RWPE2 (cell line): Measurements from ENCODE around the gene RPS6KC1.
"Not testable (repeated sequence)": the region's sequence is repeated elsewhere in the genome, so short reads cannot be mapped to it uniquely, and the experiment has no call there.

ENCODE experiments used
- ATAC-seq: fragments of 200-7000 bp; cut with Tn5 transposase; 3 replicates; pipeline ENCODE4 v1.9.1; 2021; ENCODE audit warnings: low read depth
- DNase-seq: peaks from one replicate; pipeline ENCODE4 v3.0.0-alpha.2; 2020; ENCODE audit warnings: low spot score
- H3K27ac ChIP-seq: fragments of 450-650 bp; 2 replicates; pipeline ENCODE4 v1.5.1; 2017; ENCODE audit warnings: mild to moderate bottlenecking; ENCODE audit not compliant: poor library complexity, severe bottlenecking
- H3K27me3 ChIP-seq: fragments of 250-450 bp; sonication (Bioruptor Pico); 2 replicates; pipeline ENCODE4 v1.5.1; 2021; ENCODE audit warnings: mild to moderate bottlenecking, moderate library complexity; ENCODE audit not compliant: insufficient read depth, poor library complexity, severe bottlenecking
- H3K36me3 ChIP-seq: fragments of 250-450 bp; sonication (Bioruptor Pico); 2 replicates; pipeline ENCODE4 v1.5.1; 2020; ENCODE audit warnings: low read depth, mild to moderate bottlenecking, moderate library complexity
- H3K4me1 ChIP-seq: fragments of 250-450 bp; sonication (Bioruptor Pico); 2 replicates; pipeline ENCODE4 v1.5.1; 2021; ENCODE audit warnings: mild to moderate bottlenecking, moderate library complexity; ENCODE audit not compliant: insufficient read depth, poor library complexity, severe bottlenecking
- H3K4me3 ChIP-seq: fragments of 250-450 bp; sonication (Bioruptor Pico); 2 replicates; pipeline ENCODE4 v1.5.1; 2021; ENCODE audit warnings: mild to moderate bottlenecking, moderate library complexity; ENCODE audit not compliant: severe bottlenecking
- H3K9me3 ChIP-seq: fragments of 250-450 bp; sonication (Bioruptor Pico); 2 replicates; pipeline ENCODE4 v1.5.1; 2021; ENCODE audit warnings: mild to moderate bottlenecking, moderate library complexity; ENCODE audit not compliant: severe bottlenecking
- CTCF ChIP-seq: fragments of 450-650 bp; IDR thresholded peaks from one replicate; pipeline ENCODE4 v1.5.1; 2017; ENCODE audit warnings: mild to moderate bottlenecking, moderate library complexity; ENCODE audit not compliant: poor library complexity, severe bottlenecking

The RPS6KC1 gene

GRCh38 chr1:213315571-213315970, 264.5 kb downstream of the RPS6KC1 start:
- Histone ChIP-seq H3K9me3 (no peaks in the 10 kb centered on the region), H3K4me3 (no peak overlapping the region), H3K4me1 (no peaks in the 10 kb centered on the region), H3K27me3 (no peaks in the 10 kb centered on the region), H3K36me3 (no peaks in the 10 kb centered on the region), H3K27ac (no peak overlapping the region)
- no peak for DNase-seq
- no peak for ATAC-seq
- TF ChIP-seq CTCF = no peak

- H3K27ac ChIP-seq, H3K4me3 ChIP-seq, H3K36me3 ChIP-seq, H3K27me3 ChIP-seq, DNase-seq, H3K9me3 ChIP-seq, H3K4me1 ChIP-seq, ATAC-seq: not testable (repeated sequence)
Measured at GRCh38 chr1:213318458-213318857, 267.4 kb downstream of the RPS6KC1 start.

- no peak overlapping the region for H3K4me3 ChIP-seq
- no peaks in the 10 kb centered on the region for H3K36me3 ChIP-seq
- TF ChIP-seq CTCF = no peak
- no peaks in the 10 kb centered on the region for H3K9me3 ChIP-seq
- H3K4me1 ChIP-seq = no peaks in the 10 kb centered on the region
- H3K27me3 ChIP-seq = no peaks in the 10 kb centered on the region
- ATAC-seq (no peak), DNase-seq (no peak)
- no peak overlapping the region for H3K27ac ChIP-seq
Measured at GRCh38 chr1:213320191-213320870, 269.3 kb downstream of the RPS6KC1 start.
